Measurements from ENCODE around the gene NOP10.
"Not testable (repeated sequence)": the region's sequence is repeated elsewhere in the genome, so short reads cannot be mapped to it uniquely, and the experiment has no call there.

DNA sequence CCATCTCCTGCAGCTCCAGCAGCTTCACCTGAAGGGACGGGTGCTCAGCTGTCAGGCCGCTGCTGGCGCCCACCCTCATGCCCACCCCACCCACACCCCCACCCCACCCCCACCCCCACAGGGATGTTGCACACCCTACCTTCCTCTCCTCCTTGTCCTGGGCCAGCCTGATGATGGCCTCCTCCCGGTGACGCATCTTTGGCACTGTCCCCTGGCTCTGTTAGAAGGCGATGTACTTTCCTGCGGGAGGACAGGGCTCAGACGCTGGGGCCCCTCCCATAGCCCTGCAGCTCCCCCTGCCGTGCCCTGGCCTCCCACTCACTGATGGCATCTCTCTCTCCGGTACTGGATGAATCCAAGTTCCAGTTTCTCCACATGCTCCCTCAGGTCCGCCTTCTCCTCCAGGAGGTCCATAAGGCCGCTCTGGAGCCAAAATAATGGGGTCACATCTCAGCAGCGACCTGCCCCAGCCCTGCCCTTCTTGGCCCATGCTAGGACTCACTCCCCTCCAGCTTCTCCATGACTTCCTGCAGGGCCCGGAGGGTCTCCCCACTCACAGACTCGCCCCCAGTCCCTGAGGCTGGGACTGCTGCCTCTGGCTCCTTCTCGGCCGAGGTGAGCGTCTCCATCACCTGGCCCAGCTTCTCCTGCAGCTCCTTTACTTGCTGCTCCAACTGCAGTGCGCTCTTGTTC, 39.0 kb upstream of the NOP10 start:
- TF ChIP-seq CTCF, POLR2A (IDR thresholded peaks at IDR 0.05): not testable (repeated sequence)

All from uterus (tissue), 2 donors.